NCI-H2029 treated with DMSO at 0.1 percent for 48 hours (cell line): ENCODE results near the gene WIZ.
"Not testable (repeated sequence)": the region's sequence is repeated elsewhere in the genome, so short reads cannot be mapped to it uniquely, and the experiment has no call there.

Source experiments
- DNase-seq: peaks from one replicate; lab custom pipeline; 2025; lab: John Stamatoyannopoulos, UW

Gene WIZ

GRCh38 chr19:15402411-15403150, 47.2 kb downstream of the WIZ start:
- DNase-seq = no peak

GRCh38 chr19:15401397-15401710, 48.4 kb downstream of the WIZ start:
- DNase-seq = no peak

GRCh38 chr19:15400521-15401396, 49.0 kb downstream of the WIZ start:
- DNase-seq = no peak

- DNase-seq = no peak
These were observed 50.1 kb downstream of the WIZ start for GRCh38 chr19:15399635-15400034.

GRCh38 chr19:15399234-15399515, 50.6 kb downstream of the WIZ start:
- no peak for DNase-seq

GRCh38 chr19:15398501-15399233, 51.1 kb downstream of the WIZ start:
- no peak for DNase-seq

- DNase-seq = no peak
These were observed 52.0 kb downstream of the WIZ start for GRCh38 chr19:15397782-15398181.

- DNase-seq = no peak
These were observed 52.5 kb downstream of the WIZ start for GRCh38 chr19:15397236-15397635.

GRCh38 chr19:15396436-15396835, 53.3 kb downstream of the WIZ start:
- no peak for DNase-seq

- not testable (repeated sequence) for DNase-seq
These were observed 54.5 kb downstream of the WIZ start for GRCh38 chr19:15395251-15395650.

- DNase-seq = no peak
These were observed 55.3 kb downstream of the WIZ start for GRCh38 chr19:15394426-15394825.

- DNase-seq = no peak
These were observed 55.8 kb downstream of the WIZ start for GRCh38 chr19:15393963-15394362.

GRCh38 chr19:15390814-15391213, 58.9 kb downstream of the WIZ start:
- no peak for DNase-seq

GRCh38 chr19:15381864-15382263, 67.9 kb downstream of the WIZ start:
- DNase-seq = no peak

- no peak for DNase-seq
These were observed 68.3 kb downstream of the WIZ start for GRCh38 chr19:15381429-15381828.

- no peak for DNase-seq
These were observed 69.6 kb downstream of the WIZ start for GRCh38 chr19:15379999-15380647.

GRCh38 chr19:15379083-15379998, 70.4 kb downstream of the WIZ start, which contains the start of gene AKAP8:
AKAP8 (minus strand) TSS chr19:15379787; CDS start chr19:15379731, 56 bp downstream.
- peak; percentile 85 for DNase-seq

GRCh38 chr19:15378534-15379082, 71.1 kb downstream of the WIZ start:
- no peak for DNase-seq

- DNase-seq = no peak
These were observed 74.8 kb downstream of the WIZ start for GRCh38 chr19:15374796-15375440.

- DNase-seq = no peak
These were observed 75.6 kb downstream of the WIZ start for GRCh38 chr19:15374105-15374651.
